ENCODE data around the gene TRIB2. TPM values are rescaled to one million over a fixed set of nuclear protein-coding genes. Genes with fewer than 3 reads are reported as not detected.

The TRIB2 gene
- polyA plus RNA-seq, 1 of the 3 experiments (the other 2 are of a cell fraction), result 27.5 TPM

DNA sequence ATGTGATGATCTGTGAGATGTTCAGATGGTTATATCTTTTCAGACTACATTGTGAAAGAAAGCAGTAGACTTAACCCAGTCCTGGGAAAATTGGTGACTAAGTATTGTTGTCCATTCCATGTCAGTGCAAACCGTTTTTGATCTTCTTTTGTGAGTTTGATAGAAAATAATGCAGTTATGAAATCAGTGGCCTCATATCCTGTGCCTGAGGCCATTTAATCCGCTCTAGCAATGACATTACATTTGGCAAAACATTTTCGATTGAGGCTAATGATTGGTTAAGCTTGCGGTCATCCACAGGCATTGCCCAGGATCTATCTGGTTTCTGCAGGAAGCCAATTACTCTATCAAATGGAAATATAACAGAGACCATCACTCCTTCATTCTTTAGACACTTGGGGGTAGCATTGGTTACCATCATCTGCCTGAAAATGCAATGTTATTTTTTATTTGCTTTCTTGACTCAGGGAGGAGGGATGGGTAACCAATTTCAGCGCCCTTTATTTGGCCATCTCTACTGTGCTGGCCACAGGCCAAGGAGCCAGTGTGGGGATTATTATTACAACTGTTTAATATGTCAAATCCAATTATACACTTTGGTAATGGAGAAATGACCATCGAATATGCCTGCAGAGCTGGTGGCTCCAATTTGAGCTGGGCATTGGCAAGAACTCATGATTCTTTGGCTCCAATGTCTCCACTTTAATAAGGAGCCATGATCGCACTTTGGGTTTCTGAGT lies 33.6 kb downstream of the TRIB2 start:
- 49% methylated on average over 7 of the region's 7 CpGs for WGBS (ENCODE audit: low lambda C conversion rate)
- H3K9me2 ChIP-seq, result no peaks in the 10 kb centered on the region
- POLR2A ChIA-PET, result no interaction called here
- TF ChIP-seq POLR2AphosphoS5 (IDR thresholded peaks at IDR 0.05; ENCODE audit: low read depth, low read length) (no peak), MEF2A (IDR thresholded peaks at IDR 0.05; ENCODE audit: borderline replicate concordance, low read depth) (no peak), JUND (IDR thresholded peaks at IDR 0.05) (no peak), NRF1 (IDR thresholded peaks at IDR 0.05; ENCODE audit: low read depth, low read length) (no peak), TAF1 (IDR thresholded peaks at IDR 0.05; ENCODE audit: borderline replicate concordance, low read depth, low read length) (no peak), EP300 (IDR thresholded peaks at IDR 0.05; ENCODE audit: borderline replicate concordance in 1 of 2, low read depth in 1 of 2, low read length in 1 of 2) (no peak), TEAD4 (IDR thresholded peaks at IDR 0.05; ENCODE audit: borderline replicate concordance, insufficient read depth) (no peak), GABPA (IDR thresholded peaks at IDR 0.05; ENCODE audit: low read depth) (no peak), ELF1 (IDR thresholded peaks at IDR 0.05) (no peak), RAD21 (IDR thresholded peaks at IDR 0.05; ENCODE audit: low read length) (no peak)
- TF ChIP-seq, protein P1, sequence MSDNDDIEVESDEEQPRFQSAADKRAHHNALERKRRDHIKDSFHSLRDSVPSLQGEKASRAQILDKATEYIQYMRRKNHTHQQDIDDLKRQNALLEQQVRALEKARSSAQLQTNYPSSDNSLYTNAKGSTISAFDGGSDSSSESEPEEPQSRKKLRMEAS (IDR thresholded peaks at IDR 0.05; ENCODE audit: low read depth), result no peak
- H3K9me3 ChIP-seq, result 0 out of 2 replicates have a peak, but pooled peaks cover 8% of the 10 kb centered on the region
- H3K79me2 ChIP-seq (ENCODE audit: insufficient read depth), result no peaks in the 10 kb centered on the region
- no peaks in the 10 kb centered on the region for H4K20me1 ChIP-seq (ENCODE audit: insufficient read depth)
- DNase-seq, result no peak
- H3F3A ChIP-seq (replicated peaks; ENCODE audit: insufficient read depth), result no peaks in the 10 kb centered on the region
- H3K36me3 ChIP-seq (replicated peaks in 1 of 2; ENCODE audit: control insufficient read depth in 1 of 2, insufficient read depth in 2 of 2, low read length in 1 of 2), result no peaks in the 10 kb centered on the region
- no peak overlapping the region for H3K27ac ChIP-seq (ENCODE audit: low read depth in 2 of 2, low read length in 1 of 2)
- H2AFZ ChIP-seq (ENCODE audit: low read depth), result no peak overlapping the region
- no peak overlapping the region for H3K4me3 ChIP-seq (ENCODE audit: low read depth in 2 of 2, low read length in 1 of 2)
- H3K4me2 ChIP-seq, result no peak overlapping the region
- CTCF ChIA-PET, result no interaction called here
- no peaks in the 10 kb centered on the region for H3K27me3 ChIP-seq (ENCODE audit: insufficient read depth)
- no peak overlapping the region for H3K9ac ChIP-seq
- peaks cover 1 to 6% of the 10 kb centered on the region in 2 experiments; a peak in 3 of 4 replicates for H3K4me1 ChIP-seq (ENCODE audit: control insufficient read depth in 1 of 2, insufficient read depth in 2 of 2, low read depth in 1 of 2, low read length in 1 of 2)

DNA sequence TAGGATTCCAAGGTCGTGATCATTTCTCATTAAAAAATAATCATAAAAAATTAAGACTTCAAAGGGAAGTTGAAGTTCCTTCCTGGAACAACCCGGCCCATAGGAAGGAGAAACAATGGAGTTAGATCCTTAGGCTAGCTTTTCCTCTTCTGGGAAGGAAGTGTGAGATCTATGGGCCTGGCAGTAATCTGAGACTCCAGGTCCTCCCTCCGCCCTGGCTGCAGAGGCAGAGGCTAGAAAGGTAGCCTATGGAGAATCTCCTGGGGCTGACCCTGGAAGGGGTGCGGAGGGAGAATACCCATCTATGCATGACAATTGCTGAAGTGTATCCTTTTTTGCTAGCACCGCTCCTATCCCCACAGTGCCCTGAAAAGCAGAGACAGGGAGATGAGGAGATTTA lies 37.9 kb downstream of the TRIB2 start:
- Histone ChIP-seq H3K9me2 (no peaks in the 10 kb centered on the region), H4K20me1 (ENCODE audit: insufficient read depth) (no peaks in the 10 kb centered on the region), H3K36me3 (replicated peaks in 1 of 2; ENCODE audit: control insufficient read depth in 1 of 2, insufficient read depth in 2 of 2, low read length in 1 of 2) (no peaks in the 10 kb centered on the region), H3F3A (replicated peaks; ENCODE audit: insufficient read depth) (no peaks in the 10 kb centered on the region), H3K9ac (no peak overlapping the region), H3K27me3 (ENCODE audit: insufficient read depth) (no peaks in the 10 kb centered on the region), H3K9me3 (0 out of 2 replicates have a peak, but pooled peaks cover under 1% of the 10 kb centered on the region), H3K4me1 (ENCODE audit: control insufficient read depth in 1 of 2, insufficient read depth in 2 of 2, low read depth in 1 of 2, low read length in 1 of 2) (peaks cover 8 to 12% of the 10 kb centered on the region in 2 experiments), H3K4me3 (ENCODE audit: low read depth in 2 of 2, low read length in 1 of 2) (no peak overlapping the region), H3K4me2 (no peak overlapping the region), H3K79me2 (ENCODE audit: insufficient read depth) (no peaks in the 10 kb centered on the region), H2AFZ (ENCODE audit: low read depth) (no peak overlapping the region), H3K27ac (ENCODE audit: low read depth in 2 of 2, low read length in 1 of 2) (no peak overlapping the region)
- no peak for TF ChIP-seq JUND (IDR thresholded peaks at IDR 0.05)
- TF ChIP-seq EZH2phosphoT487 (IDR thresholded peaks at IDR 0.05; ENCODE audit: borderline replicate concordance, low read depth), result no peak
- no peak for TF ChIP-seq POLR2AphosphoS5 (IDR thresholded peaks at IDR 0.05; ENCODE audit: low read depth, low read length)
- TF ChIP-seq RAD21 (IDR thresholded peaks at IDR 0.05; ENCODE audit: low read length), result no peak
- TF ChIP-seq, protein P2, sequence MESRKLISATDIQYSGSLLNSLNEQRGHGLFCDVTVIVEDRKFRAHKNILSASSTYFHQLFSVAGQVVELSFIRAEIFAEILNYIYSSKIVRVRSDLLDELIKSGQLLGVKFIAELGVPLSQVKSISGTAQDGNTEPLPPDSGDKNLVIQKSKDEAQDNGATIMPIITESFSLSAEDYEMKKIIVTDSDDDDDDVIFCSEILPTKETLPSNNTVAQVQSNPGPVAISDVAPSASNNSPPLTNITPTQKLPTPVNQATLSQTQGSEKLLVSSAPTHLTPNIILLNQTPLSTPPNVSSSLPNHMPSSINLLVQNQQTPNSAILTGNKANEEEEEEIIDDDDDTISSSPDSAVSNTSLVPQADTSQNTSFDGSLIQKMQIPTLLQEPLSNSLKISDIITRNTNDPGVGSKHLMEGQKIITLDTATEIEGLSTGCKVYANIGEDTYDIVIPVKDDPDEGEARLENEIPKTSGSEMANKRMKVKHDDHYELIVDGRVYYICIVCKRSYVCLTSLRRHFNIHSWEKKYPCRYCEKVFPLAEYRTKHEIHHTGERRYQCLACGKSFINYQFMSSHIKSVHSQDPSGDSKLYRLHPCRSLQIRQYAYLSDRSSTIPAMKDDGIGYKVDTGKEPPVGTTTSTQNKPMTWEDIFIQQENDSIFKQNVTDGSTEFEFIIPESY (IDR thresholded peaks at IDR 0.05; ENCODE audit: borderline replicate concordance, low read depth), result no peak
- TF ChIP-seq FOSL2 (IDR thresholded peaks at IDR 0.05; ENCODE audit: borderline replicate concordance, low read depth), result no peak
- TF ChIP-seq, protein P3, sequence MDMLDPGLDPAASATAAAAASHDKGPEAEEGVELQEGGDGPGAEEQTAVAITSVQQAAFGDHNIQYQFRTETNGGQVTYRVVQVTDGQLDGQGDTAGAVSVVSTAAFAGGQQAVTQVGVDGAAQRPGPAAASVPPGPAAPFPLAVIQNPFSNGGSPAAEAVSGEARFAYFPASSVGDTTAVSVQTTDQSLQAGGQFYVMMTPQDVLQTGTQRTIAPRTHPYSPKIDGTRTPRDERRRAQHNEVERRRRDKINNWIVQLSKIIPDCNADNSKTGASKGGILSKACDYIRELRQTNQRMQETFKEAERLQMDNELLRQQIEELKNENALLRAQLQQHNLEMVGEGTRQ (IDR thresholded peaks at IDR 0.05; ENCODE audit: borderline replicate concordance, low read depth, low read length), result no peak
- no peak for TF ChIP-seq GABPA (IDR thresholded peaks at IDR 0.05; ENCODE audit: low read depth)
- no peak for TF ChIP-seq MEF2A (IDR thresholded peaks at IDR 0.05; ENCODE audit: borderline replicate concordance, low read depth)
- no peak for TF ChIP-seq SMC3 (IDR thresholded peaks at IDR 0.05; ENCODE audit: low read depth, low read length)
- no peak for TF ChIP-seq TAF1 (IDR thresholded peaks at IDR 0.05; ENCODE audit: borderline replicate concordance, low read depth, low read length)
- TF ChIP-seq, protein P4, sequence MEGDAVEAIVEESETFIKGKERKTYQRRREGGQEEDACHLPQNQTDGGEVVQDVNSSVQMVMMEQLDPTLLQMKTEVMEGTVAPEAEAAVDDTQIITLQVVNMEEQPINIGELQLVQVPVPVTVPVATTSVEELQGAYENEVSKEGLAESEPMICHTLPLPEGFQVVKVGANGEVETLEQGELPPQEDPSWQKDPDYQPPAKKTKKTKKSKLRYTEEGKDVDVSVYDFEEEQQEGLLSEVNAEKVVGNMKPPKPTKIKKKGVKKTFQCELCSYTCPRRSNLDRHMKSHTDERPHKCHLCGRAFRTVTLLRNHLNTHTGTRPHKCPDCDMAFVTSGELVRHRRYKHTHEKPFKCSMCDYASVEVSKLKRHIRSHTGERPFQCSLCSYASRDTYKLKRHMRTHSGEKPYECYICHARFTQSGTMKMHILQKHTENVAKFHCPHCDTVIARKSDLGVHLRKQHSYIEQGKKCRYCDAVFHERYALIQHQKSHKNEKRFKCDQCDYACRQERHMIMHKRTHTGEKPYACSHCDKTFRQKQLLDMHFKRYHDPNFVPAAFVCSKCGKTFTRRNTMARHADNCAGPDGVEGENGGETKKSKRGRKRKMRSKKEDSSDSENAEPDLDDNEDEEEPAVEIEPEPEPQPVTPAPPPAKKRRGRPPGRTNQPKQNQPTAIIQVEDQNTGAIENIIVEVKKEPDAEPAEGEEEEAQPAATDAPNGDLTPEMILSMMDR (IDR thresholded peaks at IDR 0.05), result no peak
- TF ChIP-seq RCOR1 (IDR thresholded peaks at IDR 0.05; ENCODE audit: low read length), result no peak
- TF ChIP-seq RFX5 (IDR thresholded peaks at IDR 0.05; ENCODE audit: low read length), result no peak
- no peak for TF ChIP-seq TEAD4 (IDR thresholded peaks at IDR 0.05; ENCODE audit: borderline replicate concordance, insufficient read depth)
- TF ChIP-seq MXI1 (IDR thresholded peaks at IDR 0.05; ENCODE audit: low read depth, low read length), result no peak
- no peak for TF ChIP-seq EP300 (IDR thresholded peaks at IDR 0.05; ENCODE audit: borderline replicate concordance in 1 of 2, low read depth in 1 of 2, low read length in 1 of 2)
- ChIA-PET CTCF (interaction anchor here (1.0 to 3.5 kb wide), 5 partner anchors 9 to 37 kb away, joined by 4 to 18 read pairs (median 5); partner anchors contain the start of gene TRIB2), POLR2A (no interaction called here)
- DNase-seq, result no peak
- WGBS (ENCODE audit: low lambda C conversion rate), result 87% methylated on average over 5 of the region's 5 CpGs
